HG03159 (cell line): ENCODE results near the gene QKI.
"Not testable (repeated sequence)": the region's sequence is repeated elsewhere in the genome, so short reads cannot be mapped to it uniquely, and the experiment has no call there.

Experiments
- ATAC-seq: cut with Tn5 transposase; IDR thresholded peaks from one replicate; pipeline ENCODE4 v1.9.1; 2021; ENCODE audit warnings: mild to moderate bottlenecking, moderate library complexity; ENCODE audit not compliant: unreplicated experiment

QKI gene

DNA sequence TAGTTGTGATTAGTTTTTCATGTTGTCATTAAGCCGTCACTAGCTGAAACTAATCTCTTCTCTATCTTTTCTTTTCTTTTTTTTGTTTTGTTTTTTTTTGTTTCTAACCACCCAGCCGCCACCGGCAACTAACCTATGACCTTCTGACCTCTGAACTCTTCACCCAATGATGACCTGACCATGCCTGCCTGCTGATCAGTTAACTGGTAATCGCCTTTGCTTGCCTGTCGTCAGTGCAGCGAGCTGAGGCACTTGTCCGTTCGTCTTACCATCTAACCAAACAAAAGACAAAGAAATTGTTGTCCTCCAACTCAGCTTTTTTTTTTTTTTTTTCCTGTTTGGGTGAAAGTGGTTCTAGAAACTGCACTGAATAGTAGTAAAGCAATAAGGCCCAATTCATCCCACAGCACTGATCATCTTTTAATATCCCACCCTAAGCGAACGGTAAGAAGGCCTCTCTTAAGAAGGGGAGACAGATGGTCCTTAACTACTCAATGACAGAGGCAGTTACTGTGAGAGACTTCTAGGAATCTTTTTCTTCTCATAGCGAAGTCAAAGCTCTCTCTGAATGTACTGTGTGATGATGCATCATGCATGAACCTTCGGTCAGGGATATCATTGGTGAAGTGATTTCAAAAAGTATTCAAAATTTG, 156.2 kb downstream of the QKI start:
- no peak for ATAC-seq

DNA sequence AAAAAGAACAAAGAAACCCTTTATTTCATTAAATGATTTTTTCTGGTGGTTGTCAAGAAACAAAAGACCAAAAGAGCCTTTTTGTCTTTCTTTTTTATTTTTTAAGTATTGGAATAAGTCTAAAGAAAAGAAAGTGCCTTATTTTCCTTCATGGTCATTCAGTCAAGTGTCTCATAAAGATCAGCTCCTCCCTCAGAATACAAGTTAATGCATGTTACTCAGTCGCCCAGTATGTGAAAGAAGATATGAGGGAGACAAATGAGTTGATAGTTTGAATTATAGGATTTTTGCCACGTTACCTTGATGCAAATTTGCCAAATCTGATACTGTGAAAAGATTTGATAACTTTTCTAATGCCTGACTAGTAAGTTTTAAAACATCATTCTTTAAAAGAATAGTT, 157.2 kb downstream of the QKI start:
- ATAC-seq: no peak

DNA sequence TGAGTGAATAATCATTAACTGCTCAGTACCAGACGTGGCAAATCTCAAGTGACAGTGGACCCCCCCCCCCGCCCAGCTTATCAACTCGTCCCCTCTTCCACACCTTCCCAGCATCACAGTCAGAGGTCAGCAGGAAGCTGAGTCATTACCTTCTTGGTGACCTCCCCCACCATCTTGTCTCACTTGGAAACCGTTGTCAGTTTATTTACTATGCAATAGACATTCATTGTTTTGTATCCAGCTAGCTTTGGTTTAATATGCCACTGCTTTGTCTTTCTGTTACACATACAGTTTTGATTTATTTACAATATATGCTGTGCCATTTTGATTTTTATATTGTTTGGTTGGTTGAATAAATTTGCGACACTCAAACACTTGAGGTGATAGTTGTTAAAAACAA, 158.1 kb downstream of the QKI start:
- no peak for ATAC-seq

DNA sequence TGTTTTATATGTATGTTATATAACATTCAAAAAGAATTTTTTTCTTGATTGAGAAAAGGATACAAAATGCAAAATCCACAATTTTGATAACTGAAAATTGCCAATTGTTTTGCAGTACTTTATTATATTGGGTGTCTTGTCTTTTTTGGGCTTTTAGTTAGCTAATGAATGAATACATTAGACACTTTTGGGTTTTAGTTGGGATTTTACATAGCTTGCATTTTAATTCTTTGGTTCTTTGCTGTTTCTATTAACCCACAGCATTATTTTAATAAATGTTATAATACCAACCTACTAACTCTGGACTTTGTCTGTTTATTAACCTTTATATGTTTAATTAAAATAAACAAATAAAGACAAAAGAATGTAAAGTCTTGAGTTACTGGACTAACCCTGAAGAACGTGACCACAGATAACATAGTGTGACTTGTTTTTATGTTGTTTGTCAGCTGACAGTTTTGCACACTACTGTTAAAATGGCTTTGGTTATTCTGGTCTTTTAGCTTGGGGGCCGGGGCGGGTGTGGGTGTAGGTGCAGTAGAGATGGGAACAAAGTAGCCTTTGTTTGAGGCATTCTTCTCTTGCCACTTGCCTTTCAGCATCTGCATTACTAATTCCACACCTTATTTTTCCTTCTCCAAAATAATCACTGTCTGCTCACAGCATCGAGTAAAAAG, 159.1 kb downstream of the QKI start:
- ATAC-seq: no peak

DNA sequence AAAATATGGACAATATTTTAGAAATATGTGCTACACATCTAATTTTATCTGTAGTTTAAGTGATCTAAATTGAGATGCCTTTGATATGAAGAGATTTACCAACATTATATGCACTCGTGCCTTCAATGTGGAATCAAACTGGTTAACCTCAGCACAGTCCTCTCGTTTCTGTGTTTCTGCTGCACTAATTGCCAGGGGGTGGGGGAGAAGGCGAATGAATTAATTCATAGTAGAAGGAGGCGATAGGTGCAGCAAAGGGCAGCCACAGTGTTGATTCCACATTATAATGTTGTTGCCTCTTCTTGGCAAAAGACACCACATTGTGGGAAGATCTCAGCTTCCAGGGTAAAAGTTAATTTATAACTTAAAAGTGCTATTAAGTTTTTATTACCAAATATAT, 161.6 kb downstream of the QKI start:
- ATAC-seq: no peak

DNA sequence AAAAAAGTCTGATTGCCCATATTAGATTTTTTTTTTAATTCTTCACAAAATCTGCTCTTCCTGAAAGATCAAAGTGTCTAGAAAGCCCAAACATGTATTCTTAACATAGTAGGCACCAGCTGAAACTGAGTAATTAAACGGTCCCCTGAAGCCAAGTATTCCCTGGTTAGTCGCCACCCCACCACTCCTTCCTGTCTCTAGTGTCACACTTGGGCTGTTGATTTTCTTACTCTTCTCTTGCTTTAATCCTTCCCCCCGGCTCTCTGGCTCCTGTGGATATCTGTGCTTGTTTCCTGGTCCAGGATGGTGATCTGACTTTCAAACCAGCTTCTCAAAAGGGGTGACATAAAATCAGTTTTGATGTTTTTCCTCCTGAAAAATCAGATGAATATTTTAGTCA, 162.9 kb downstream of the QKI start:
- ATAC-seq: no peak

DNA sequence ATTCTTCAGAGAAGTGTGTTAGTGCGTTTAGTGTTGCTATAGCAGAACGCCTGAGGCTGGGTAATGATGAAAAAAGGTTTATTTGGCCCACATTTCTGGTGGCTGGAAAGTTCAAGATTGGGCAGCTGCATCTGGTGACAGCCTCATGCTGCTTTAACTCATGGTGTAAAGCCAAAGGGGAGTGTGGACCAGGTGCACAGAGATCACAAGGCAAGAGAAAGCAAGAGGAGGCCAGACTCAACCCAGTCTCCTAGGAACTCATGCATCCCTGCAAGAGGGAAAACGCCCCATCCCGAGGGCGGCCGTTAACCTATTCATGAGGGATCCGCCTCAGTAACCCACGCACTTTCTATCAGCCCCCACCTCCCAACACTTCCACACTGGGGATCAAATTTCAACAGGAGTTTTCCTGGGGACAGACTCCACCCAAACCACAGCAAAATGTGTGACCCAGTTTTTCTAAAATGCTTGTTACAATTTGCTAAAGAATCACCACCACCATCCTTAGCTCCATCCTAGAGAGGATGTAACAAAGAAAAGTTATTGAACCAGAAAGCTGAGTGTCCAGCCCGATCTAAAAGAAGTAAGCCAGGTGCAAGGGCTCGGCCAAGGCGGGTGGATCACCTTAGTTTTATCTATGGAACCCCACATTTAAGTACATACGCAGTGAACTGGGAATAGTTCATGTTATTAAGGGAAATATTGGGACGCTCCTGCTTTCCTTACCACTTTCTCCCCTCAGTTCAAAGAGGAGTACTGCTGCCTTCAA, 164.8 kb downstream of the QKI start:
- ATAC-seq: no peak

DNA sequence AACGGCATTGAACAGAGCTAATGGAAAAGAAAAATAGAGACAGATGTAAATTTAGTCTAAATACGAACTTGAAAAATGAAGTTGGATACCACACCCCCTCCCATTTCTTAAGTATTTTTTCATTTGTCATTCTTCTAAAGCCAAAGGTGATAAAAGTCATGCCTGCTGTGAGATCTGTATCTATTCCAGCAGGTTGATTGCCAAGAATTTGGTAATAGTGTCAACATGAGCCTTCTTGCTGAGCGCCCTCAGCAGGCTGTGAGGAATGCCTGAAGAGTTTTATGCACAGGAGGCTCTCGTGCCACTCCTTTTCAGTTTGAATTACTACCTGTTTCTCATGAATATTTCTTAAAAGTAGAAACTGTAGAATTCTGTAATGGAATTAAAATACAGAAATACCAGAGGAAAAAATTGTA, 165.4 kb downstream of the QKI start:
- no peak for ATAC-seq

DNA sequence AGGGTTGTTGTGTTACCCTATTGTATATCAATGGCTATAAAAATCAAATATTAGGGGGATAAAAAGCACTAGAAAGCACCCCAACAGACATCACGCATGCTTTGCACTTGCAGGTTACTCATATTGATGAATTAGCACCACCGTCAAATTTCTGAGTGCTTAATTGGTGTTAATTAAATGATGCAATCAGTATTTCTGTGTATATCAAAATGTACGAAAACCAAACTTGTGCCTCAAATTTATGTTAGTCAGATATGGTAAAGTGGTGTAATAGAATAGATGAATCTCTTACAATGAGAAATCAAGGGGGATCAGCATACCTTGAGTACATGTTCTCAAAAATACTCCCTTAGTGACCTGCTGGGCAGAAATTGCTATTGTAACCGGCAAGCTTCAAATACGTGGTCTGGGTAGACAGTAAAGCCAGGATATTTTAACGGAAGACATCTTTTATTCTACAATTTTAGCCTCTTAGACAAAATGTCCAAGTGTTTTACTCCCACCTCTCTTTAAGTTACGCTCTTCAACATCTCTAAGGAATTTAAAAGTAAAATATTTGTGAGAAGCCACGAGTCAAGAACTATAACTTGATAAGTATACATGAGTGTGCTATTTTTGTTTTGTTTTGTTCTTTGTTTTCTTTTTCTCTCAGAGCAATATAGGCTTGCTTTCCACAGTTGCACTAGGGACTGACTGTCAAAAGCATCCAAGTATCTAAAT, 166.0 kb downstream of the QKI start:
- no peak for ATAC-seq

DNA sequence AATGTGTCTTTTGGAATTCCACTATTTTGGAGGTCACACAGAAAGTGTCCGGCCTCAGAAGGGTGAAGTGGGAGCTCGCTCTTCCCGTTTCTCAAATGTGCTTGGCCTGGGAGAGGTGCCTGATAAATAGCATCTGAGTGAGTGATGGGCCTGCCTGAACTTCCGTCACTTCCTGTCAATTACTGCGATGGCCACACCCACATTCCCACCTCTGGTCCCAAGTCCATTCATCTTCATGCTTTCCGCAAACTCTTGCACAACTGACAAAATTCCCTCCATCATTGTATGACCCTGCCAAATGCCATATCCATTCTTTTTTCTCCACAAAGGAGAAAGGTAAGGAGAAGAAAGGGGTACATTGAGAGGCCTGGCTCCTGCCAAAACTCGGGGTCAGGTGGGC, 169.0 kb downstream of the QKI start:
- ATAC-seq: no peak

DNA sequence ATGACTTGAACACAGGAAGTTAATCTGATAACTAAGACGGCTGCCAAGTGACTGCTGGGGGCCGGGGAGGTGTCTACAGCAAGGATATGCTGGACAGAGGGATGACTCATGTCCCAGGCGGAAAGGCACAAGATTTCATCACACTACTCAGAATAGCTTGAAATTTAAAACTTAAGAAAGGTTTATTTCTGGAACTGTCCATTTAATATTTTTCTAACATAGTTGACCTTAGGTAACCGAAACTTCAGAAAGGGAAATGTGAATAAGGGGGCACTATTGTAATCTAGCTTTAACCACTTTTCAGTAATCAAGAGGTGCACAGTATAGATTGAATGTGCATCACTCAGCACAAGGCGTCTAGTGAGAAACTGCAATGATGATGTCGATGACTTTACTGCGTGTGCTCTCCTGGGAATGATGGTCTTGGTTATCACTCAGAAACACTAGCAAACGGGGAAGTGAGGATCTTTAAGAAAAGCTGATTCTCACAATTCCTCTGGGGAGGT, 171.5 kb downstream of the QKI start:
- no peak for ATAC-seq

DNA sequence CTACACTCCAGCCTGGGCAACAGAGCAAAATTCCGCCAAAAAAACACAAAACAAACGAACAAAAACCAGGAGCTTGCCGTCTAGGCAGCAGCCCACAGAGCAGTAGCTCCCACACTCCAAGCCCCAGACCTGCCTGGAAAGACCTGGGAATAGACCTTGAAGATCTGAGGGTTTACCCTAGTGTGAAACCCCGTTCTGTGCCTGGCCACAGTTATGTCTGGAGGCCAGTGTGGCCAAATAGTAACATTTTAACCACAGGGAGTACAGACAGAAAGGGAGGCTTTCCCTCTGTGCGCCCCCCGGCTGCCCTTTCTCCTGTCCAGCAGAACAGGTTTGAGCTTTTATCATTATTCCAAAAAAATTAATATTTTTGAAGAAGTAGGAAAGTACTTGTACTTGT, 172.4 kb downstream of the QKI start:
- no peak for ATAC-seq

DNA sequence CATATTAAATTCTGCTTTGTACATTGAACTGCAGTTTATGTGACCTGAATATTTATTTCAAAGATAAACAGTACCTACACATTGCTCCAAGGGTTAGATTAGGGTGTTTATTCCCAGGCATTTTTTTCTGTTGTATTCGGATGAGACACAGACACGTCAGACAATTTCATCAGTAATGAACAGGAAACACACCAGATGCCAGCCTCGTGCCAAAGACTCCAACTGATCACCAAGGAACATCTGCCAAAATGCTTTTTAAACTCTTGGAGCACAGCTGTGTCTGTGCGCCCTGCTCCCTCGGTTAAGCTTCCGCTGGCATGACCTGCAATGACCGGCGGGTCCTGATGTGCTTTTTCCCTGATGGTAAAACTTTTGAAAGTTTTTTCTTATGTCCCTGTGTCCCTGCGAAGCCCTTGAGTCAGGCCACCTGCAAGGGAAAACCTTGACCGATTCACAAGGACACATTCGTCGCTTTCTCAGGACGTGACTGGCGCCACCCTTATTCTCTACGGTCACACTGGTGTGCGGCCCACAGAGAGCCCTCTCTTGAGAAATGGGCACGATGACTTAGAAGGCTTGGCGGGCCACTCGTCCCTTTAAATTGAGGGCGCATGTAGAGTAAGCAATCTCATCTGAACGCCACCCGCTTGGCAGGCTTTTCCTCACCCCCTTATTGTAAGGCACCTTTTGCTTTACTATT, 173.9 kb downstream of the QKI start:
- no peak for ATAC-seq

DNA sequence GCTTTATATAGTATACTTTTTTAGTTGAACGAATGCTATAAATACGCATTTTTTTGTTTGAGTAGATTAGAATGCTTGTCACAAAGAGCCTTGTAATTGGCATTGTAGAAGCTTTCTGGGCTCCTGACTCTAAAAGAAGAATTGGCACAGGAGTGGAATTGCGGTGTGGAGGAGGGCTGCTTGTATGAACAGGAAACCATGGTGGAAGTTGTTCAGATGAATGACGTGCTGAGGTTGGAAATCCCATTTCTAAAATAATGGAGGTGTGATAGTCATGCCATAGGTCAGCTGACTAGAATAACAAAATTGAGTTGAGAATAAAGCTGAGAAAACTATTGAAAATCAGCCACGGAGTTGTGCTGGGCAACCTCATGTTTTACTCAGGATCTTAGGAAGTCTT, 174.9 kb downstream of the QKI start:
- ATAC-seq: no peak

DNA sequence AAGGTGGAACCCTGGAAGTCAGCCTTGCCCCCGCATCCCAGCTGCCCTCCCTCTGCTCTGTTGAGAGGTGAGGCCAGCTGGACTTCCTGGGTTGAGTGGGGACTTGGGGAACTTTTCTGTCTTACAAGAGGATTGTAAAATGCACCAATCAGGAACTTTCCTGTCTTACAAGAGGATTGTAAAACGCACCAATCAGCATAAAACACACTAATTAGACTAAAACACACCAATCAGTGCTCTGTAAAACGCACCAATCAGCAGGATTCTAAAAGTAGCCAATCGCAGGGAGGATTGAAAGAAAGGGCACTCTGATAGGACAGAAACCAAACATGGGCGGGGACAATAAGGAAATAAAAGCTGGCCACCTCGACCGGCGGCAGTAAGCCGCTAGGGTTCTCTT, 175.6 kb downstream of the QKI start:
- not testable (repeated sequence) for ATAC-seq

DNA sequence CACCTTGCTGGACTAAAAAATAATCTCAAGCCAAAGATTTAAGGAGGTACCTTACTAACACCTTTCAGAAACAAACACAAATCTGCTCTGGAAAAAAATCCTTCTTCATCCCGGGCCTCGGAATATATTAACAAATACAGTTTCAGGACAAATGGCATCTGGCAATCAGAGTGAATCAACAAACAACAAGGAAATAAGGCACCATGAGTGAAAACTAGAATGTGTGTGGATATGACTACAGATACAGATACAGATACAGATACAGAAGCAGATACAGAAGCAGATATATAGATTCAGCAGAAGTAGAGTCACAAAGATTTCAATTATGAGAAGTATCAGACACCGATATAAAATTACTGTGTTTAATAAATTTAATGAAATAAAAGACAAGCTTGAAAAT, 178.4 kb downstream of the QKI start:
- no peak for ATAC-seq

DNA sequence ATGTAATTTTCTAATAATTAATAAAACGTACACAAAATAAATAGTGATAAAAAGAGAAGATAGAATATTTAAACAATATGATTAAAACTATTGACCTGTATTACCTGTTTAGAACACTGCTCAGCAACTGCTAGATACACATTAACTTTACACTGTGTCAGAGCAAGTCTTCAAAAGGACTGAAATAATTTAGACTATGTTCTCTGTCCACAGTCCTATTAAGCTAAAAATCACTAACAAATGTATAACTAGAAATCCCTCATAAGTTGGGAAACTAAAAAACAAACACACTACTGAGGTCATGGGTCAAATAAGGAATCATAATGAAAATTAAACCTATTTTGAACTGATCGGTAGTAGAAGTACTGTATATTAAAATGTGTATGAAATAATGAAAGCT, 181.7 kb downstream of the QKI start:
- no peak for ATAC-seq

DNA sequence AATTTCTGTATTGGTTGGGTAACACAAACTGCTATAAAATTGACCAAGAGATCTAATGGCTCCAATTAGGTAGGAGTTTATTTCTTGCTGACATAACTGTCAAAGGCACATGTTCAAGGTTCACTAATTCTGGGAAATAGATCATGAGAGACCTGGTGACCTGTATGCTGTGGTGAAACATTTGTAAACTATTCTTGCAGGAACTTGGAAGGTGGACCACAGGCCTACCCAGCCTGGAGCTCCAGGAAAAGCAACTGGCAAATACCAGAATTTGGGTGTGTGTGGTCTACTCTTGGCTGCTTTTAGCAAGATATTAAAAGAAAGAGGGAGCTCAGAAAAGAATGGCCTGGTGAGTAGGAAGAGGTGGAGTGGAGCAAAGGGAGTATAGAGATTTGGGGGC, 184.6 kb downstream of the QKI start:
- no peak for ATAC-seq

DNA sequence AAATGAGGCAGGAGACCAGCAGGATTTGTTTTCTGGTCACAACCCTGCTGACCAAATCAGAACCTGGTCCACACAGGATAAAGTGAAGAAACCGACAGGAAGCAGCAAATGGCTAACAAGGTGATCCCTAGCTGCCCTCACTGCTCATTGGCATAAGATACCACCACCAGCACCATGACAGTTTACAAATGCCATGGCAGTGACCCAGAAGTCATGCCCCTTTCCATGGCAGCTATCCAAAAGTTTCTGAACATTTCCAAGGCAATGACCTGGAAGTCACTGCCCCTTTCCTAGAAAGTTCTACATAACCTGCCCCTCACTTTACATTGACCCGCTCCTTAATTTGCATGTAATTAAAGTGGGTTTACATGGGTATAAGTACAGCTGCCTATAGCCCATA, 185.2 kb downstream of the QKI start:
- no peak for ATAC-seq

DNA sequence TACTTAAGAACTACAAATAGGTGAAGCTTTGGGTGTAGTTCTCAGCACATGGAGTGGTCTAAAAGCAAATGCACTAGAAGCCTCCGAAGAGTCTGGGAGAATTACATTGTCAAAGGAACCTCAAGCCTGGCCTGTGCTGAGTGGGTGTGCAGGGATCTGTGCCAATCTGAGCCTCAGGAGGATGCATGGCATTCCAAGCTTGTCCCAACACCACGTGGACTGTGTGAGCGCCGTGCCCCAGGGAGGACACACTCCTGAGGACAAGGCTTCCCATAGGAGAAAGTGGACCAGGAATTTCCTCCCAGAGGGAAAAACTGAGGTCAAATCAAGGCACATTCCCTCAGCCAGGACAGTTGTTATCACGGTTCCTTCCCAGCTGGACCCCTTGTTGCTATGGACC, 185.8 kb downstream of the QKI start:
- no peak for ATAC-seq

DNA sequence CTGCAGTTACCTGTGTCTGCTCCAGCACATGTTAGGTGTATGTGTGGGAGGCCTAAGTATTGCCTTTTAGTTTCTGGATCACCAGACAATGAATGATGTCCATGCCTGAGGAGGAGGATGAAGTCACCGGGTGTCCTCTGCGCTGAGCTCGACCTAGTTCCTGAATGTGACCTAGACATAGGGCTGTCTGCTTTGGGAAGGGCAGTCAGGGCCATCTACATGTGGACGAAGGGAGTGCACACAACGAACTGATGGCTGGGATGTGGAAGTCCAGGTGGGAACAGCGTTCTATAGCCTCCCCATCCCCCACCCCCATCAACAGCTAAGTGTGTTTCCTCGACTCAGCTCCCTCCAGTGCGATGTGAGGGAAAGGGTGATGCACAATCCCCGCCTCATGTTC, 186.3 kb downstream of the QKI start:
- ATAC-seq: no peak
